HG03025 (cell line): ENCODE data around the gene FGGY.
"Not testable (repeated sequence)": the region's sequence is repeated elsewhere in the genome, so short reads cannot be mapped to it uniquely, and the experiment has no call there.

ENCODE experiments used
- ATAC-seq: cut with Tn5 transposase; IDR thresholded peaks from one replicate; pipeline ENCODE4 v1.9.1; 2021; ENCODE audit warnings: mild to moderate bottlenecking, moderate library complexity; ENCODE audit not compliant: unreplicated experiment, low FRiP score

Gene FGGY, protein sequence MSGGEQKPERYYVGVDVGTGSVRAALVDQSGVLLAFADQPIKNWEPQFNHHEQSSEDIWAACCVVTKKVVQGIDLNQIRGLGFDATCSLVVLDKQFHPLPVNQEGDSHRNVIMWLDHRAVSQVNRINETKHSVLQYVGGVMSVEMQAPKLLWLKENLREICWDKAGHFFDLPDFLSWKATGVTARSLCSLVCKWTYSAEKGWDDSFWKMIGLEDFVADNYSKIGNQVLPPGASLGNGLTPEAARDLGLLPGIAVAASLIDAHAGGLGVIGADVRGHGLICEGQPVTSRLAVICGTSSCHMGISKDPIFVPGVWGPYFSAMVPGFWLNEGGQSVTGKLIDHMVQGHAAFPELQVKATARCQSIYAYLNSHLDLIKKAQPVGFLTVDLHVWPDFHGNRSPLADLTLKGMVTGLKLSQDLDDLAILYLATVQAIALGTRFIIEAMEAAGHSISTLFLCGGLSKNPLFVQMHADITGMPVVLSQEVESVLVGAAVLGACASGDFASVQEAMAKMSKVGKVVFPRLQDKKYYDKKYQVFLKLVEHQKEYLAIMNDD

DNA sequence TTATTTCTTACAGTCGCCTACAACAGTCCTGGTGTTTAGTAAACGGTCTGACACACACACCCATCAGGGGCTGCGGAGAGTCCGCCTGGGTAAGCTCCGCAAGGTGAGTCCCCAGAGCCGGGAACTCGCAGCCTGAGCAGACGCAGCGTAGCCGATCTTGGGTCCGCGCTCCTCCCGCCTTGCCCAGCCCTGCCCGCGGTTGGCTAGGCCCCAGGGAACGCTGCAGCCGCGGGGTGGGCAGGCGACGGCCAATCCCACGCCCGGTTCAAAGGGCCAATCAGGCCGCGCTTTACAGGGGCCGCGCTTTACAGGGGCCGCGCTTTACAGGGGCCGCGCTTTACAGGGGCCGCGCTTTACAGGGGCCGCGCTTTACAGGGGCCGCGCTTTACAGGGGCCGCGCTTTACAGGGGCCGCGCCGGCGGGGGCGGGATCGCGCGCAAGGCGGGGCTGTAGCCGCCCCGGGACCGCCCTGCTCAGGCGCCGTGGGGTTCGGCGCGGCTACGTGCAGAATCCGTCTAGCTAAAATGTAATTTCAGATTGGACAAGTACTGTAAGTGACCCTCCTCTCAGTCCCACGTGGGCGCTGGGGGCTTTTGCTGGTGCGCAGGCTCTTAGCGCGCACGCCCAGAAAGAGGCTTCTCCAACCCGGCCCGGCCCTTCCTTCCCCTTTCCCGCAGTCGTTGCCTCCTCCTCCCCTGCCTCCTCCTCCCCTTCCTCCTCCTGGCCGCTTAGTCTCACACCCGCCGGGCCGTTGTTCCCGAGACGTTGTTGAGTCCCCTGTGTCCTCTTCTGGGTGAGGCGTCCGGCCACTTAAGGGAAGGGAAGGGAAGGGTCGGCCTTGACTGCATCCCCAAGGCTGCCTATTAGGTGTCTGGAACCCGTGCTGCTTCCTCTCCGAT lies at the start of gene FGGY:
TSS of gene FGGY (plus strand) at position 737 of the 899 bp plus-strand sequence. CDS start 24,456 bp downstream, outside the sequence.
- ATAC-seq, result peak; percentile 92

GRCh38 chr1:59248758-59249157 lies 48.1 kb upstream of the FGGY start:
- no peak for ATAC-seq

DNA sequence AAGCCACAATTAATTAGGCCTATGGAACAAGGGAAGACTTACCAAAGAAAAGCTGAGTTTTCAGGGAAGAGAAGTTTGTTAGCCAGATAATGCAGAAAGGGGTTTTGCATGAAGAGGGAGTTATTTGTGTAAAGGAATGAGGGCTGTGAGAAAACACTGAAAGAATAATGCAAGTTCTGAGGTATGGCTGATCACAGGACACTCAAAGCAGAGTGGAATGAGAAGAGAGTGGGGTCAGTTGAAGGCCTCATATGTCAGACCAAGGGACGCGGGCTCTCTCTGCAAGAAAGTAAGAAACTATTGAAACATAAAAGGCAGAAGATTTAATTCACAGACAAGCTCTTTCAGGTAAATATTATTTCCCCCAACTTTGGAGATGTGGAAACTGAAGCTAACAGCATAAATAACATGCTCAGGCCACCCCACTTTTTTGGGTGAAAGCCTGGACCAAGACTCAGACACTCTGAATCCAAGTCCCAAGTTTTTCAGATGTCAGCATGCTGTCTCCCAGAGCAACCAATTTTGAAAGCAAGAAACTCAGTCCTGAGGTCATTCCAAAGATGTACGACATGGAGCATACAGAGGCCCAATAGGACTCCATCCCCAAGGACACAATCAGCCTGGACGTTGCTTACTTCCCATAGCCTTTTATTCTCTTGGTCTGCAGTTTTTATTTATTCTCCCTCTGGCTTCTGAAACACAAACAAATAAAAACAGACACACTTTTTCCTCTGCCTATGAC lies 47.3 kb upstream of the FGGY start:
- no peak for ATAC-seq

GRCh38 chr1:59251061-59251460 lies 45.8 kb upstream of the FGGY start:
- ATAC-seq, result not testable (repeated sequence)

DNA sequence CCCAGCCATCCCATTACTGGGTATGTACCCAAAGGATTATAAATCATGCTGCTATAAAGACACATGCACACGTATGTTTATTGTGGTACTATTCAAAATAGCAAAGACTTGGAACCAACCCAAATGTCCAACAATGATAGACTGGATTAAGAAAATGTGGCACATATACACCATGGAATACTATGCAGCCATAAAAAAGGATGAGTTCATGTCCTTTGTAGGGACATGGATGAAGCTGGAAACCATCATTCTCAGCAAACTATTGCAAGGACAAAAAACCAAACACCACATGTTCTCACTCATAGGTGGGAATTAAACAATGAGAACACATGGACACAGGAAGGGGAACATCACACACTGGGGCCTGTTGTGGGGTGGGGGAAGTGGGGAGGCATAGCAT lies 40.5 kb upstream of the FGGY start:
- ATAC-seq, result not testable (repeated sequence)

GRCh38 chr1:59258412-59259032 lies 38.4 kb upstream of the FGGY start:
- no peak for ATAC-seq

- no peak for ATAC-seq
Measured at GRCh38 chr1:59261537-59261936, 35.4 kb upstream of the FGGY start.

DNA sequence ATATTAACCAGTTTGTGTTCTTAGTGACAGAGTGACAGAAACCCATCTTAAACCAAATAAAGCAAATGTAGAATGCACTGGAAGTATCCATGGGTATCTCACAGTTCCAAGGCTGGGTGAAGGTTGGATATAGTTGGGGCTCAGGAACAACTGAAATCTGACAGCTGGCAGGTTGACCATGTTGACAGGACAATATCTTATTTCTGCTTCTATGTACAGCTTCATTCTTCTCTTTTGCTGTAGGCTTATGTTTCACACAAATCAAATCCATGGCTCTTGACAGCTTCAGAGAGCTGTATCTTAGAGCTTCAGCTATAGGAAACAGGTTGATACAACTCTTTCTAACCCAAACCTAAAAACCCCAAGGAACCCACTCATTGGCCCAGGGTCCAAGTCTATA lies 34.3 kb upstream of the FGGY start:
- no peak for ATAC-seq

DNA sequence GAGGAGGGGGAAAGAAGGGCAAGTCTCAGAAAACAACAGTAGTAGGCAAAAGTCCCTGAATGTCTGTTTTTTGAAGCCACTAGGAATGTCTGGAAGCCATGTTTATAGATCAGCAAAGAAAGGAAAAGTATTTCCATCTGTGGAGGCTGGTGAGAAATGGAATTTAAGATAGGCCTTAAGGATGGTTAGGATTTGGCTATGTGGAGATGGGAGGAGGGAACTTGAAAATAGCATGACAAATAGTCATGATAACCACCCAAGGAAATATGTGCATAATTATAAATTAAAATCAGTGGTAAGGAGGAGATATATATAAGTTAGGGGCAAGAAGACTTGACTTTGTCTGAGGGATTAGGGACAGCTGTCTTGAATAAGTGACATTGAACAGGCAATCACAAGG lies 33.8 kb upstream of the FGGY start:
- ATAC-seq, result no peak

DNA sequence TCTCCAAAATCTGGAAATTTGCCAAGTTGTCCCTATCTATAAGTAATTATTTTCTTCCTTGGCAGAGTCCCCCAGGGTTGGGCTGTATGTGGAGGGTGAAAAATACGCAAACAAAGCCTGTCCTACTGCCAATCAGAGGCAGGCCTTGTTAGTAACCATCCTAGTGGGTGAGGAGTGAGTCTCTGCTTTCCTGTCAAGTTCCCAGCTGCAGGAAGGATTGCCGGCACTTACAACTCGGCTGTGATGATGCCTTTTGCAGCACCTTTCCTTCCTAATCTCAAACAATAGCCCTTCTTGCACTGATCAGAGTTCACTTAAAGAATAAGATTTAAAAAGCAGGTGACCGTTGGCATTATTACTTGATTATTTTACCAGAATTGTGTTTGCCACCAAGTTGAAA lies 31.3 kb upstream of the FGGY start:
- no peak for ATAC-seq

DNA sequence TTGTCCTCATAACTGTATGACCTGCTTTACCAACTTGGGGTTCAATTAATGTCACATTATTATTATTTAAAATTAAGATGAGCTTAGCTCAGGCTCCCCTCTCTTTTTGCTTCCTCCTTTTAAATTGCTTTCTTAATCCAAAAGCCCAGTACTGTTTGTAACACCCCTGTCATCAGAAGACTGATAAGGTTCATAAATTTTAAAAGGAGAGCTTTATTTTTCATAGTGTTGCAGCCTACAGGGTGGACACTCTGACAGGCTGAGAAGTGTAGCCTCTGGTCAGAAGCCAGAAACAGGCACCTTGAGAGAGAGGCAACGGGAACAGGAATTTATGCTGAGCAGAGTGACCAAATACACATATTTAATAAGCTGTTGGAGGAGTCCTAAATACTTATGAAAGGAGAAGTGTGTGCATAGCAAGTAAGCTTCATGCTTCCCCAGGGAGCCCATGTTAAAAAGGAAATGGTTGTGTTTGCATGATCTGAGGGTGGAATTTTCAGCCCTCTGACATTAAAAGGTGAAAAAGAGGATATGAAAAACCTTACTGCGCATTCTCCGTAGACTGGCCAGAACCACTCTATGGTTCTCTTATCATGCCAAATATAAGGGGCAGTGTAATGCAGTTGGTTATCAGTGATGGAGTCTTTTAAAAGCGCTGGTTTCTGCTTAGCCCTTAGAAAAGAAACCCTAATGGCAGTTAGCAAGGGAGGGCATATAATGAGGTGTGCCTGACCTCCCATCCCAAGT lies 30.5 kb upstream of the FGGY start:
- ATAC-seq, result peak; percentile 85

DNA sequence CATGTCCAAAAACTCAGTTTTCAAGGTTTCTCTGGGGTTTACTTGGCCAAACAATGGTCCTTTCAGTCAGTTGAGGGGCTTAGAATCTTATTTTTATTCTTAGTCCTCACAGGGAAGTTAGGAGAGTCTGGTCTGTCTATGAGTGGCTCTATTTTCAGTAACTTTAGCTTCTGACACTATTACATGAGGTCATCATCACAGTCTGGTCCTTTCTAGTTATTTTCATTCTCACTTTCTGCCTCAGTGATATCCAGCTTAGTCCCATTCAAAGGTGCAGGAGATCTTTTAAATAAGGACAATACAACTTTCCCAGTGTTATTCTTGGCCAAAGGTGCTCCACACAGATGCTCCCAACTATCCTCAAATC lies 30.0 kb upstream of the FGGY start:
- ATAC-seq, result peak; percentile 56

DNA sequence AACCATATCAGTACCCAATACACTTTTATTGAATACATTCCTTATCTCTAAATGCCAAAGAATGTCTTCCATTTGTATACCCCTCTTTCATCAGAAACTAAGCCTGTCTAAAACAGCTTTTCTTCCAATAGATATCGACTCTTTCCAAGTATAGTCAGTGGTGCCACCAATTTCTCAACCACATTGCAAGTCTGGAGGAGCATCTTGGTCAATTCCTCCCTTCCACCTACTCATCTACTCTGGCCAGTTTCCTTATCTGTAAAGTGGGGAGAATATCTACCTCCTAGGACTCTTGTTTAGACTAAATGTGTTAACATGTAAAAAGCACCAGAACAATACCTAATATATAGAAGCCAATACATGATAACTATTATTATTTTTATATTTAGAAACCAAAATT lies 28.5 kb upstream of the FGGY start:
- ATAC-seq, result no peak

GRCh38 chr1:59271561-59272260 lies 25.2 kb upstream of the FGGY start:
- ATAC-seq, result no peak

DNA sequence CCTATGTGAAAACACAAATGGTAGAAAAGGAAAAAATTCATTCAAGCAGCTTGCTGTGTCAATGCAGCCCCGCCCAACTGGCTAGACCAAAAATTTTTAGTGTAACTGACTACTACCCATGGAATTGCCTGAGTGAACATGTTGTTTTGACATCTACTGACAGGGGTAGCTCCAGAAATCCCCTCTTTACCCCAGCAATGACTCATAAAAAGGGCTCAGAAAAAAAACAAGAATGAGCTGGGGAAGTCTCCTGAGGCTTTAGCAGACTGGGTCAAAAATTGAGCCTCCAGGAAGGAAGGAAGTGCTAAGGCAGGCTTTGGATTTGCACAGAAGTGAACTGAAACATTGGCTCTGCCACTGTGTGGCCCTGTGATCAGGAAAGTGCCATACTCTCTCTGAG lies 24.4 kb upstream of the FGGY start:
- ATAC-seq, result no peak

GRCh38 chr1:59276439-59276851 lies 20.4 kb upstream of the FGGY start:
- ATAC-seq, result no peak

- no peak for ATAC-seq
Measured at GRCh38 chr1:59278780-59279354, 18.0 kb upstream of the FGGY start.

DNA sequence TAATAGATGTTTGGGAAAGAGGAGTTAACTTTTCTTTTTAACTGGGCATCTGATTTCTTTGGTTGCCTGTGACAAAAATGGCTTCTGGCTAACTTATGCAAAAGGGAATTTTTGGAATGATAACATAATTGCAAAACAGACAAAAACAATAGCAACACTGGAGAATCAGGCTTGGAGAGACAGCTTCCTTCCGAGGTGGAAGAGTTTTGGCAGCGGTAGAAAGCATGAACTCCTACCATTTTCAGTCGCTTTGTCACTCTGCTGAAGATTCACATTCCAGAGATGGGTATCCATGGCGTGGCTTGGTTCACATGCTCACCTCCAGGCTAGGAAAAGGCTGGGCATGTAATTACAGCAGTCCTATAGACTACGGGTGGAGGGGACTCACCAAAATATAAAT lies 17.2 kb upstream of the FGGY start:
- ATAC-seq, result no peak

- no peak for ATAC-seq
Measured at GRCh38 chr1:59282951-59283350, 13.9 kb upstream of the FGGY start.
